Cerebellar cortex (tissue), 1 donor: ENCODE measurements around the gene ADCY5.

Source experiments
- DNase-seq: peaks from one replicate; pipeline ENCODE4 v3.0.0-alpha.2; 2015; ENCODE audit warnings: low spot score

ADCY5 gene

GRCh38 chr3:123406598-123406997 is 42.3 kb downstream of the ADCY5 start:
- no peak for DNase-seq

- DNase-seq: no peak
These were observed 42.9 kb downstream of the ADCY5 start for GRCh38 chr3:123405936-123406510.

- DNase-seq: peak; percentile 79
These were observed 43.9 kb downstream of the ADCY5 start for GRCh38 chr3:123405021-123405420.

DNA sequence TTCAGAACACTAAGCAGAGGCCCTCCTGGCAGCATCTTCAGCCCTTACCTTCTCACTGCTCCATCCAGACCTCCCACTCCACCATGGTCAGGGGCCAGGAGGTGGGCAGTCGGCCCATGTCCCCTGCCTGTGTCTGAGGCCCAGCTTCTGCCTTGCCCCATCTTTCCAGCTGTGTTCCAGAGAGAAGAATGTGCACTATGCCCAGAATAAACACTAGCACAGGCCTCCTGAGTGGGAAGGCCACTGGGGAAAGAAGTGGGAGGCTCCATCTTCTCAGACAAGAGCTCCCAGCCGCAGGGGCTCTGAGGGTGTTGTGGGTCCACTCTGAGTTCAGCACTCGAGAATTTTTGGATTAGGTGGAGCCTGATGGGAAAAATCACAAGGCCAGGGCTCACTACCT is 44.5 kb downstream of the ADCY5 start:
- no peak for DNase-seq

GRCh38 chr3:123401836-123402530 is 46.9 kb downstream of the ADCY5 start:
- DNase-seq: no peak

DNA sequence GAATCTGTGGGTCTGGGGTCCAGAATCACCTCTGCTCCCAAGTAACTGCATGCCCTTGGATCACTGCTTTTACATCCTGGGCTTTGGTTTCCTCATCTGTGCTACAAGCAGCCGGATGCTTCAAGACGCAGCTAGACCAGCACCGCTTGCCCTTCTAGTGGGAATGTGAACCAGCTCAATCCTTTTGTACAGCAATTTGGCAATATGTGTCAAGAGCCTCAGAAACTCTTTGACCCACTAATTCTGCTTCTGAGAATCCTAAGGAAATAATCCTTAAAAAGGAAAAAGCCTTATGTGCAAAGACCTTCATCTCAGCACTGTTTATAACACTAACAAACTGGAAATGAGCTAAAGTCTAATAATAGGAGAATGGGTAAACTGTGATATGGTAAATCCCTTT is 48.7 kb downstream of the ADCY5 start:
- no peak for DNase-seq

GRCh38 chr3:123399653-123400052 is 49.2 kb downstream of the ADCY5 start:
- no peak for DNase-seq

GRCh38 chr3:123397921-123398785 is 50.7 kb downstream of the ADCY5 start:
- DNase-seq: peak; percentile 27

GRCh38 chr3:123397050-123397590 is 51.8 kb downstream of the ADCY5 start:
- DNase-seq: no peak

- no peak for DNase-seq
These were observed 52.5 kb downstream of the ADCY5 start for GRCh38 chr3:123396171-123397049.

GRCh38 chr3:123395235-123395634 is 53.7 kb downstream of the ADCY5 start:
- no peak for DNase-seq

GRCh38 chr3:123394391-123395020 is 54.4 kb downstream of the ADCY5 start:
- no peak for DNase-seq

GRCh38 chr3:123392871-123393620 is 55.8 kb downstream of the ADCY5 start:
- DNase-seq: no peak

- DNase-seq: no peak
These were observed 56.5 kb downstream of the ADCY5 start for GRCh38 chr3:123392368-123392767.

GRCh38 chr3:123390865-123391600 is 57.9 kb downstream of the ADCY5 start:
- no peak for DNase-seq

DNA sequence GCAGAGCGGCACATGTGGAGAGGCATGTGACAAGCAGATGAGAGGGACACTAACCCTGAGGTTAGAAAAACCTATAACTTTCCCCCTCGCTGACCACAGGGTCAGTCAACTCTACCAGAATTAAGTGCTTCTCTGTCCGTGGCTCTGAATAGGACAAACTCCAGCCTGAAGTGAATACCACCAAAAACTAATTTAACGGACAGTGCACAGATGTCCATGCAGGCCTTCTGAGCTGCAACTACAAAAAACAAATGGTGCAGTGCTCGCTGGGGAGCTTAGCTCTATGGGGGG is 59.3 kb downstream of the ADCY5 start:
- no peak for DNase-seq

GRCh38 chr3:123388811-123389627 is 59.9 kb downstream of the ADCY5 start:
- DNase-seq: no peak

- DNase-seq: no peak
These were observed 60.8 kb downstream of the ADCY5 start for GRCh38 chr3:123388042-123388441.

DNA sequence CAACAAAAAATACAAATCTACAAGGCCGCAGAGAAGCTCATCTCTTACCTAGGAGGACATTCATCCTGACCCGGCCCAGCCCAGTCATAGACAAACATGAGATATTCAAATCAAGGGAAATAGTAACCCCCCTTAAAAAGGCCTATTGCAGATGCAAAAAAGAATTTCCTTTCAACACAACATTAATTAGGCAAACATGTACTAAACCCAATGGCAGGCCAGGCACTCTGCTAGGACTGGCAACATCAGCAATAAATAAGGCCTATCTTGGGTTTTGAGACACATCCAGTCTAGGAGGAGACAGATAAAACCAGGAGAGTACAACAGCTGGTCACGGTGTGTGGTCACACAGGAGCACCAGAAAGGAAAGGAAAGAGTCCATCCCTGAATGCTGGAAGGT is 61.4 kb downstream of the ADCY5 start:
- DNase-seq: no peak
